Suppressor macrophage (primary cell): ENCODE results near the gene MDP1.
A peak's percentile ranks its signal among the peaks of the same experiment; 100 is the strongest.

Source experiments
- DNase-seq, 4 experiments: peaks; one replicate each; pipeline ENCODE4 v3.0.0-alpha.2; 2020 to 2022

MDP1 gene

GRCh38 chr14:24197056-24197450 lies 18.8 kb downstream of the MDP1 start:
- no peak for DNase-seq

DNA sequence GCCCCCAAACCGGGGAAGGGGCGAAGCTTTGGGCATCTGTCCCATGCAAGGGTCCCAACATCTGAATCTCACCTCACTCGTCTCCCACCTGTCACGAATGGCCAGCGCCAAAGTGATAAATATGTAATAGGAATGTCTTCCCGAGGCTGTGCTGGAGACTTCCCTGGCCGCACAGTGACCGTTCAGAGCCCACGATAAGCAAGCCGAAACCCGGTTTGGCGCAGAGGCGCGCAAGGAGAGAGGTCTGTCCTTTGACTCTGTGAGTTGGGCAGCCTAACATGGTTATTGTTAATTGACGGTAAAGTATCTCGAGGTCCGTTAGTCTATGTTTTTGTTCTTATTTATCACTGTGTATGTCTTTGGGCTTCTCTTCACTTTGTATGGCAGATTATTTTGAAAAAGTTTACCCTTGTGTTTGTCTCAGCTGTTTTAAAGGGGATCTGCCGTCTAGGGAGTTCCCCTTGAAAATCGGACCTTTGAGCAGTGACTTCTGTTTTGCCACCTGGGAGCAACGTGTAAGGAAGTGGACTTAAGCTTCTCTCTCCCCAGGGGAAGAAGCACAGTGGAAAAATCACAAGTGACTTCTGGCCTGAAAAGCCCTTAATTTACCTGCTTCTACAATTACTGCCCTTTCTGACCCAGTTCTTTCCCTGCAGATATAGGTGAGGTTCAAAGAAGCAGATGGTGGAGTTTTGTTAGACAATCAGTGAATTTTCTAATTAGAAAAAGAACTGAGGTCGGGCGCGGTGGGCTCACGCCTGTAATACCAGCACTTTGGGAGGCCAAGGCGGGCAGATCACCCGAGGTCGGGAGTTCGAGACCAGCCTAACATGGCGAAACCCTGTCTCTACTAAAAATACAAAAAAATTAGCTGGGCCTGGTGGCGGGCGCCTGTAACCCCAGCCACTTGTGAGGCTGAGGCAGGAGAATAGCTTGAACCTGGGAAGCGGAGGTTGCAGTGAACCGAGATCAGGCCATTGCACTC lies 19.5 kb downstream of the MDP1 start:
- peak; percentile 32 to 57 (median 54) for DNase-seq

GRCh38 chr14:24195186-24196070 lies 20.4 kb downstream of the MDP1 start, which contains the start of gene TM9SF1:
TM9SF1 (minus strand) TSS chr14:24195441; CDS start chr14:24195019, 422 bp downstream.
- peak; percentile 88 to 94 (median 93) for DNase-seq

- DNase-seq, result peak in 1 of 4 experiments; percentile 1
Measured at GRCh38 chr14:24194873-24195185, 21.0 kb downstream of the MDP1 start.

GRCh38 chr14:24194186-24194872 lies 21.5 kb downstream of the MDP1 start:
- peak in 2 of 4 experiments; percentile 20 to 24 for DNase-seq

DNA sequence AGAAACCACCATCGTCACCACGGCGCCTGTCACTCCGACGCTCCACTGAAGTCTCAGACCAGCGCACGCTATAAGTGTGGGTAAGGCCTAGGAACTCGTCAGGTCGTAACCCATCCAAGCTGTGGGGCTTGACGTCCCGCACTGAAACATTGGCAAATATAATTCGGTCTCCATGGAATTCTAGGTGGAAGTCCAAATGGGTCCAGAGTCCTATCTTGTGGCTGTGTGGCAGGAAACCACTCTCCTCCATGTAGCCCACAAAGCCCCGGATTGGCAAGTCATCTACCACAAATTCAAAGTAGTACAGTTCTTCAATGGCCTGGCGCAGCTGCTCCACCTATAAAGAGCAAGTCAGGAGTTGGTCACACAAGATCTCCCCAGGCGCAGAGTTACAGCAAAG lies 22.9 kb downstream of the MDP1 start:
- DNase-seq, result no peak

DNA sequence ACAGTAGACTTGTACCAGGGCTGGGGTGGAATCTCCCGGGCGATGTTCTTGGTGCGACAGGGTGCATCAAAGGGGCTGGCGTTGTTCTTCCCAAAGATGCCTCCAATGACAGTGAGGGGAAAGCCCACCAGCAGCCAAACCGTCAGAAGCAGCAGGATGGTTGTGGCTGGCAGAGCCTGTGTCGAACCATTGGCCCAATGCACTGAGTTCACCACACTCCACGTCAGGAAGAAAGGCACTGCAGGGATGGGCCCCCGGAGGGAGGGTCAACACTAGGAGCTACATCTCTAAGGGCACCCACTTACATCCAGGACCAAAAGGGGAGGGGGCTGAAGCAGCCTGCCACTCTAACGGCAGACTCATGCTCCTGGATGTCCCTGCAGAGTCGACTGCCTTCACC lies 25.4 kb downstream of the MDP1 start:
- DNase-seq, result no peak

DNA sequence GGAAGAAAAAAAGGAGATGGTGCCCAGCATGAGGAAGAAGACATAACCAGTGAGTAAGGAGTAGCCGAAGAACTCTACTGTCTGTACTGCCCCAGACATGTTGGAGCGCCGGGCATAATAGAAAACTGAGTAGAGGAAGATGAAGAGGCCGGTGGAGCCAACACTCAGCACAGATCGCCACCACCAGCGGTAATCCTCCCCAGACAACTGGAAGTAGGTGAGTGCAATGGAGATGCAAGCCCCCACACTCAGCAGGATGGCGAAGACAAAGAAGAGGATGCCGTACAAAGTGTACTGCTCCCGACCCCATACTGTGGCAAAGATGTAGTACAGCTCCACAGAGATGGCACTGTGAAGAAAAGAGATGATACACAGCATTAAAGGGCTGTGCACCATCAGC lies 26.4 kb downstream of the MDP1 start:
- DNase-seq, result no peak

DNA sequence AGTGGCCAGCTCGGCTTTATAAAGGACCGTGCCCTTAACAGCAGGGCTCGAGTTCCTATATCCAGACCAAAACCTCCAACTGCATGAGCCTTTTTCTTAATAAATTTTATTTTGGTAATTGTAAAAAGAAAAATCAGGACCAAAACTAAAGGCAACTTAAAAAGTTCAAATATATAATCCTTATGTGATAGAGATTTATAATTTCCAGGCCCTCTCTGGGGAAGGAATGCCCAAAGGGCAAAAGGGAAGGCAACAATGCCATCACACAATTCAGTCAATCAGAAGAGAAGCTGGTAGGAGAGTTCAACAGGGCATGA lies 26.8 kb downstream of the MDP1 start:
- peak in 1 of 4 experiments; percentile 4 for DNase-seq

DNA sequence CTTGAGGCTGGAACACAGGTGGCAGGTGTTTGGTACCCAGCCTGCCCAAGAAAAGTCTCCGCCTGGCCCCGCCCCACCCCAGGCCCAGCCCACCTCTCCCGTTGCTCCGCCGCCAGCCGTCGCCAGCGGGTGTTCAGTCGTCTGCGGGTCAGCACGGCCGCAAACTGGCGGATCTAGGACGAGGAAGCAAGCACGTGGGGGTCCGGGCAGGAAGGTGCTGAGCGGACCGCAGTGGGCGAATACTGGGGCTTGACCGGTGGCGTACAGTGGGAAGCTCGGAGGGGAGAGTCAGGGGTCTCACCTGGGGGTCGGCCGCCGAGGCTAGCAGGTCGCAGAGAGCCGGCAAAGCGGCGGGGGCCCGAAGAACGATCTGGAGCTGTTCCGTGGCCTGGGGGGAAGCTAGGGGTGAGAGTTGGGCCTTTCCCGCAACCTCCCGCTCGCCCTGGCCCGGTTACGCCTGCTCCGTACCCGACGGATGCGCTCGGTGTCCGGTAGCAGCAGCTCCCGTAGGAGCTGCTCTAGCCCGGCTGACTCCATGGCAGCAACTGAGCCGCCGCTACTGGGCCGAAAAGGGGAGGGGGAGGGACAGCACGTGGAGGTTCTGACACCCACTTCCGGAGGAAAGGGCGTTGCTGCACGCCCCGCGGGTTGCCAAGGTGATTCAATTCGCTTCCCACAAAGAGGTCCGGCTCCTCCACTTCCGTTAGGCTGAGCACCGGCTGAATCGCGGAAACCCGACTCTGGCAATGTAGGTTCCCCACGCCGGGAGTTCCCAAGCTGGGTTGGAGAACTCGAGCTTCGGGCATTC lies 27.4 kb downstream of the MDP1 start, which contains the start of gene IPO4:
Gene IPO4, minus strand, starts transcription at position 566 of the 808 bp plus-strand sequence. Its CDS starts 29 bp downstream, at position 537.
- peak; percentile 96 to 98 (median 98) for DNase-seq

DNA sequence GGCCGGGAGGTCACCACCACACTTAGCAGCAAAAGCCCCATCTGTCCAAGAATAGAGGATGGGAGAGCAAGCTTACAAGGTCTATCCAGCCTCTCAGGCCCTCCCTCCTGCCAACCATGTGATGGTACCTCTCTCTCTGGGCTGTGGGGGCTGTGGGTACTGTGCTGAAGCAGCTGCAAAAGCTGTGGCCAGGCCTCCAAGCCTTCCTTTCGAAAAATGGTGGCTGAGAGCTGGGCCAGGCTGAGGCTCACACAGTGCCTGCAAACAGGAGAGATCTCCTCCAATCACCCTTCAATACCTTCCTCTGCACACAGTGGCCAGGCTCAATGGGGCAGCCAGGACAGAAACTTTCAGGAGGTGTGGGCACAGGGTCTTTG lies 28.3 kb downstream of the MDP1 start:
- DNase-seq, result no peak

DNA sequence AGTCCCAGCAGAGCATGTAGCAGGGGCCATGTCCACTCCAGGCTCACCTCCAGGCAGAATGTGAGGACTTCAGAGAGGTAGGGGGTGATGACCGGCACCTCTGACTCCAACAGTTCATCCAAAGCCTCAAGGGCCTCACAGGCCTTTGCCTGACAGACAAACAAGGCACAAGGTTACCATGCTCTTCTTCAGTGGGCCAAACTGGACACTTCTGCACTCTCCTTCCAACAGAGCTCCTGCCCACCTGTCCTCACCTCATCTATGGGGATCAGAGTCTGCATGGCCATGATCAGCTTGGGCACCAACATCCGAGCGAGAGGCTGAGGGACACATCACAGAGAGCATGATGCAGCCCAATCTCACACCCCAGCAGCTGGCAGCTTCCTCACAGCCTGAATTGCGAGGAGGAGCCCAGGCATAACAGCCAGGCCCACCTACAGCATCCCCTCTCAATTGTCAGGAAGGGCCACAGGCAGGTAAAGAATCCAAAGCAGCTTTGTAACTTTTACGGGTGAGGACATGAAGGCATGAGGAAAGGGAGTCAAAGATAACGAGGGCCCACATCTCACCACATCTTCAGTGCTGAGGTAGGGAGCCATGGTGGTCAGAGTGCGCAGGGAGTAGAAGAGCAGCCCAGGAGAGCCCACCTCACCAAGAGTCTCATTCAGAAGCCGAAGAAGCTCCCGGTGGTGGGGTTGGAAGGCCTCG lies 28.9 kb downstream of the MDP1 start:
- no peak for DNase-seq

DNA sequence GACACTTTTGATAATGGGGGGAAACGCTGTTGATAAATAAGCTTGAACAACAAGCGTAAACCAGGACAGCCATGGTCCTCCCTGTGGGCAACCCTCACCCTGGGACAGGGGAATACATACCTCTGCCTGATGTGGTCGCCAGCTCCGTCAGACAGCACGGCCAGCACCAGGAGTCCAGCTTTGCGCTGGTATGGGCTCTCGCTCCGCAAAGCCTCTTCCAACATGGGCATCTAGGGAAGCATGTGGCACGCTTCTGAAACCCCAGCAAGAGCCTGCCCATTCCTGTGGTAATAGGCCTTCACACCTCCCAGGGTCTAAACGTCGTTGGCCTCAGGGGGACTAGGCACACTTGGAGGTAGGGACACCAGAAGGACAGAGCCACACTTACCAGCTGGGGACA lies 30.1 kb downstream of the MDP1 start:
- no peak for DNase-seq

DNA sequence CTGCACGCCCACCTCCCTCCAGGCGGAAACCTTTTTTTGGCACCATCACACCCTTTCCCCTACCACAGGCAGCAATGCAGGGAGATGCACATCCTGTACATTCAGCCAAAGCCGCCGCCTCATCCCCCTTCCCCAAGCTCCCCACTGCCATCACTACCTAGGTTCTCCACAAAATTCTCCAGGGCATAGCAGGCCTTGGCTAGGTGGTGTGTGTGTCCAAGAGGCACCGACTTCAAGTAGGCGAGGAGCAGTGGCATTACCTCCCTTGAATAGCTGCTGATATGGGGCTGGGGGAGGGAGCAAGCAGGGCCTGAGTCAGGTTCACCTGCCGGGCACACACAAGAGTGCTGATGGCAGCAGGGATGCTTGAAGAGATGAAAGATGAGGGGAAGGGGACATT lies 30.8 kb downstream of the MDP1 start:
- DNase-seq, result no peak

GRCh38 chr14:24184104-24184970 lies 31.5 kb downstream of the MDP1 start:
- DNase-seq, result no peak

GRCh38 chr14:24183014-24183481 lies 32.8 kb downstream of the MDP1 start:
- no peak for DNase-seq

- DNase-seq, result no peak
Measured at GRCh38 chr14:24182110-24182882, 33.6 kb downstream of the MDP1 start.

- no peak for DNase-seq
Measured at GRCh38 chr14:24181371-24182077, 34.3 kb downstream of the MDP1 start.
